Nephron (organoid): ENCODE data around the gene RUSC2.
A peak's percentile ranks its signal among the peaks of the same experiment; 100 is the strongest.
"Not testable (repeated sequence)": the region's sequence is repeated elsewhere in the genome, so short reads cannot be mapped to it uniquely, and the experiment has no call there.

Source experiments
- H3K27ac Mint-ChIP-seq, 3 experiments: 2 replicates each; pipeline ENCODE4 v1.8.0; 2020; ENCODE audit warnings: mixed read lengths in 3 of 3, mild to moderate bottlenecking in 2 of 3, moderate library complexity in 1 of 3
- H3K27me3 Mint-ChIP-seq: 2 replicates; pipeline ENCODE4 v1.8.0; 2021; ENCODE audit warnings: low read depth, mild to moderate bottlenecking, moderate library complexity, mixed read lengths
- H3K36me3 Mint-ChIP-seq: 2 replicates; pipeline ENCODE4 v1.8.0; 2020; ENCODE audit warnings: low read depth, mixed read lengths
- H3K4me1 Mint-ChIP-seq: 2 replicates; pipeline ENCODE4 v1.8.0; 2020; ENCODE audit warnings: mixed read lengths
- H3K4me3 Mint-ChIP-seq, 3 experiments: 2 replicates each; pipeline ENCODE4 v1.8.0; 2020; ENCODE audit warnings: mild to moderate bottlenecking in 3 of 3, mixed read lengths in 3 of 3, moderate library complexity in 2 of 3
- H3K9me3 Mint-ChIP-seq: 2 replicates; pipeline ENCODE4 v1.8.0; 2020; ENCODE audit warnings: mixed read lengths
- TF ChIP-seq, protein P1 (sequence below), 3 experiments: fragments of 200-600 bp; sonication (generic); IDR thresholded peaks; one replicate each; pipeline ENCODE4 v1.5.0; 2021; ENCODE audit warnings: antibody characterized with exemption in 3 of 3; ENCODE audit not compliant: unreplicated experiment in 3 of 3

RUSC2 gene

DNA sequence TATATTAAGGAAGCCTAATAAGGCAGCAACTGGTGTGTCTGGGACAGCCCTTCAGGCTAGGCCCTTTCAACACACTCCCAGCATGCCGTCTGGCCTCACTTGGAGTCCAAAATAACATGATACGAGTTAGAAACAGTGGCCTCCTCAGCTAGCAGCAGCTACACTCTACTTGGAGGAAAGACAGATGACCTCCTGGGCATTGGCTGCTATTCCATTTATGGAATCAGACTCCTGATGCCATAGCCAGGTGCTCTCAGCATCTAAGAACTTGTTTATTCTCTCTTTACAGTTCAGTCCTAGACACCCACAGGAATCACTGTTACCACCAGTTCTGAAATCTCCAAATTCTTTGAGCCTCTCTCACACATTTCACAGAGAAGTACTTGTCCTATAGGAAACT lies 31.8 kb downstream of the RUSC2 start:
- TF ChIP-seq, protein P1, sequence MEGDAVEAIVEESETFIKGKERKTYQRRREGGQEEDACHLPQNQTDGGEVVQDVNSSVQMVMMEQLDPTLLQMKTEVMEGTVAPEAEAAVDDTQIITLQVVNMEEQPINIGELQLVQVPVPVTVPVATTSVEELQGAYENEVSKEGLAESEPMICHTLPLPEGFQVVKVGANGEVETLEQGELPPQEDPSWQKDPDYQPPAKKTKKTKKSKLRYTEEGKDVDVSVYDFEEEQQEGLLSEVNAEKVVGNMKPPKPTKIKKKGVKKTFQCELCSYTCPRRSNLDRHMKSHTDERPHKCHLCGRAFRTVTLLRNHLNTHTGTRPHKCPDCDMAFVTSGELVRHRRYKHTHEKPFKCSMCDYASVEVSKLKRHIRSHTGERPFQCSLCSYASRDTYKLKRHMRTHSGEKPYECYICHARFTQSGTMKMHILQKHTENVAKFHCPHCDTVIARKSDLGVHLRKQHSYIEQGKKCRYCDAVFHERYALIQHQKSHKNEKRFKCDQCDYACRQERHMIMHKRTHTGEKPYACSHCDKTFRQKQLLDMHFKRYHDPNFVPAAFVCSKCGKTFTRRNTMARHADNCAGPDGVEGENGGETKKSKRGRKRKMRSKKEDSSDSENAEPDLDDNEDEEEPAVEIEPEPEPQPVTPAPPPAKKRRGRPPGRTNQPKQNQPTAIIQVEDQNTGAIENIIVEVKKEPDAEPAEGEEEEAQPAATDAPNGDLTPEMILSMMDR (IDR thresholded peaks at IDR 0.05; ENCODE audit: unreplicated experiment in 3 of 3), result no peak
- Mint-ChIP-seq H3K9me3 (no peaks in the 10 kb centered on the region), H3K27me3 (no peaks in the 10 kb centered on the region), H3K4me1 (peaks cover 62% of the 10 kb centered on the region), H3K36me3 (no peaks in the 10 kb centered on the region), H3K27ac (peak overlapping the region; percentile 89 to 93 (median 92)), H3K4me3 (peak overlapping the region; percentile 5 to 83 (median 73))

DNA sequence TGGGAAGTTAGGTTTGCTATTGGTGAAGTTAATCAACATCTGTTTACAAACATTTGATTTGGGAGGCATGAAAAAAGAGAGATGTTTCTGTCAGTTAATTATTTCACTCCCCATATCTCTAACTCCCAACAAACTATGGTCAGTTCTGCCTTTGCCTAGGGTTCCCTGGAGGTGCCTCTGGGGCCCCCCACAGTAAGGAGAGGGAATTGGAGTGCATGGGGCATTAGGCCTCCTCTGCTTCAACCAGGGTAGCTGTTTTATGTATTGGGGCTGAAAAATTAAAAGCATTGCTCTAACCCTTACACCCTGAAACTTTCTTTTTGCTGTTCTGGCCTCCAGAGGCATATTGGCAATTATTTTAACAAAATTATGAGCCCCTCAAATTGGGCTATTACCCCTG lies 32.3 kb downstream of the RUSC2 start:
- Mint-ChIP-seq H3K4me3 (peak overlapping the region; percentile 5 to 83 (median 73)), H3K27ac (peak overlapping the region; percentile 89 to 93 (median 92)), H3K27me3 (no peaks in the 10 kb centered on the region), H3K9me3 (no peaks in the 10 kb centered on the region), H3K36me3 (no peaks in the 10 kb centered on the region), H3K4me1 (peaks cover 59% of the 10 kb centered on the region)
- TF ChIP-seq, protein P1 (IDR thresholded peaks at IDR 0.05; ENCODE audit: unreplicated experiment in 3 of 3), result no peak

DNA sequence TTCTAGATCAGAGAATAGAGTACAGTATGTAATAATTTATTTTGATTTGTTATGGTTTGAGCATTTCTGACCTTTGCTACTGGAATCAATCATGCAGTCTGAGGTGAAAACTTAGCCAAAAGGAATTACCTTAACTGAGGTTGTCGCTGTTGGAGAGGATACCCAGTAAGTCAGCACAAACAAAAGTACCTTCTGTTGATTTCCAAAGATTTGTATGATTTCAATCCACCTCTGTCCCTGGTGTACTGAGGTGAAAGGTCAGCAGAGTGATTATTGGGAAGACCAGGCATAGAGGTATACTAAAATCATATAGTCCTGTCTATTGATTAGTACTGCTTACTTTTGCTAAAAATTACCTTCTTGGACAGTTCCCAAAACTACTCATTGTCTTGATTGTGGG lies 32.8 kb downstream of the RUSC2 start:
- no peak overlapping the region for H3K27ac Mint-ChIP-seq
- no peaks in the 10 kb centered on the region for H3K27me3 Mint-ChIP-seq
- H3K9me3 Mint-ChIP-seq, result no peaks in the 10 kb centered on the region
- no peaks in the 10 kb centered on the region for H3K36me3 Mint-ChIP-seq
- TF ChIP-seq, protein P1 (IDR thresholded peaks at IDR 0.05; ENCODE audit: unreplicated experiment in 3 of 3), result no peak
- H3K4me3 Mint-ChIP-seq, result peak overlapping the region in 2 of 3 experiments; percentile 73 to 83
- peaks cover 54% of the 10 kb centered on the region for H3K4me1 Mint-ChIP-seq

GRCh38 chr9:35523556-35523955 lies 33.6 kb downstream of the RUSC2 start:
- not testable (repeated sequence) for H3K36me3 Mint-ChIP-seq, H3K27ac Mint-ChIP-seq, H3K27me3 Mint-ChIP-seq, H3K9me3 Mint-ChIP-seq
- Mint-ChIP-seq H3K4me3 (peak overlapping the region in 1 of 3 experiments; percentile 53), H3K4me1 (peaks cover 45% of the 10 kb centered on the region)

- H3K27me3 Mint-ChIP-seq, result no peaks in the 10 kb centered on the region
- H3K36me3 Mint-ChIP-seq, result peaks cover 2% of the 10 kb centered on the region
- TF ChIP-seq, protein P1 (IDR thresholded peaks at IDR 0.05; ENCODE audit: unreplicated experiment in 3 of 3), result no peak
- no peaks in the 10 kb centered on the region for H3K9me3 Mint-ChIP-seq
- H3K27ac Mint-ChIP-seq, result peak overlapping the region in 2 of 3 experiments; percentile 7 to 42
- H3K4me1 Mint-ChIP-seq, result peaks cover 21% of the 10 kb centered on the region
- H3K4me3 Mint-ChIP-seq, result no peak overlapping the region
These were observed 36.3 kb downstream of the RUSC2 start for GRCh38 chr9:35526087-35526801.

- Mint-ChIP-seq H3K36me3 (peaks cover 16% of the 10 kb centered on the region), H3K27ac (no peak overlapping the region), H3K4me1 (peaks cover 12% of the 10 kb centered on the region), H3K9me3 (no peaks in the 10 kb centered on the region), H3K27me3 (no peaks in the 10 kb centered on the region), H3K4me3 (no peak overlapping the region)
- TF ChIP-seq, protein P1 (IDR thresholded peaks at IDR 0.05; ENCODE audit: unreplicated experiment in 3 of 3), result no peak
These were observed 39.4 kb downstream of the RUSC2 start for GRCh38 chr9:35529161-35529823.
